GM18951 (cell line): ENCODE data around the gene ANXA4.

ENCODE experiments used
- POLR2A ChIP-seq: IDR thresholded peaks from 4 replicates; pipeline ENCODE4 v1.6.1; 2011; ENCODE audit warnings: mild to moderate bottlenecking; ENCODE audit not compliant: insufficient read length, insufficient read depth; ENCODE audit errors: extremely low read depth
- in situ Hi-C: fragments of 300-500 bp; cut with MboI; formaldehyde crosslinking; loops from one replicate; pipeline ENCODE4 v1.12.0; 2022; ENCODE audit warnings: low sequenced_read_pairs, mixed read lengths, inconsistent platforms; ENCODE audit not compliant: unreplicated experiment

Gene ANXA4

GRCh38 chr2:69779258-69780001, 37.5 kb downstream of the ANXA4 start:
- TF ChIP-seq POLR2A = no peak
- in situ Hi-C loops = no loop called here

GRCh38 chr2:69780921-69781320, 39.0 kb downstream of the ANXA4 start:
- TF ChIP-seq POLR2A = no peak
- in situ Hi-C loops = no loop called here

- in situ Hi-C loops = no loop called here
- TF ChIP-seq POLR2A = no peak
These were observed 39.7 kb downstream of the ANXA4 start for GRCh38 chr2:69781321-69782248.

DNA sequence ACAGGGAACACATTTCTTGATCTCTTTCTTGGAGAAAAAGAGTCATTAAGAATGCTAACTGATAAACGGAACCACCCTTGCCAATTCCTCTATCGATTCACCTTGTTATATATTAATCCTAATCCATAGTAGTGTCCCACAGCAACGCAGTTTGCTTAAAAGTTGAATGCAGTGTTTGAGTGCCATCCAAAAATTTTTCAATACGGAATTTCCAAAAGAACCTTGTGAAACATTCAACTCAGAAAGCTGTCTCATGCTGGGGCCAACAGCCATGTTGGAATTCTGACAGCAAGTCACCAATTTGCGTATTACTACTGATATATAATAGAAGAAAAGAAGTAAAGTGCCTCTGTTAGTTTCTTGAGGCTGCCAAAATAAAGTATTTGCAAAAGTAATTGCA, 42.3 kb downstream of the ANXA4 start:
- in situ Hi-C loops = no loop called here
- no peak for TF ChIP-seq POLR2A

GRCh38 chr2:69785358-69785757, 43.4 kb downstream of the ANXA4 start:
- TF ChIP-seq POLR2A = no peak
- in situ Hi-C loops = no loop called here

DNA sequence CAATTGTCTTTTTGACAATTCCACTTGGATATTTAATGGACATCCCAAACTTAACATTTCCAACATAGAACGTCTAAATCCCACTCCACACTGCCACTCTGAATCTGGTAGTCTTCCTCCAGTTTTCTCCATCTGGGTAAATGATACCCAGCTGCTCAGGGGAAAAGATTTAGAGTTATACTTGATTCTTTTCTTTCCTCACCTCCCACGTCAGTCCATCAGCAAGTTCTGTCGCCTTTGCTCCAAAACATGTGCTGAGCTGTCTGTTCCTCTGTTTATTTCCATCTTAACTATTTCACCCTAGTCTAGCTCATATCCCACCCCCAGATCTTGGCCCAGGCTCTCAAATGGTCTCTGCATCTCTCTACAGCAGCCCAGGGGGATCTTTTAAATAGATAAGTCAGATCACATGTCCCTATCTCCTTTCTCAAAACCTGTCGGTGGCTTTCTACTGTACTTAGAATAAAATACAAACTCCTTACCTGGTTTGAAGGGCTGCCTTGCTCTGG, 44.2 kb downstream of the ANXA4 start:
- TF ChIP-seq POLR2A = no peak
- in situ Hi-C loops = no loop called here

DNA sequence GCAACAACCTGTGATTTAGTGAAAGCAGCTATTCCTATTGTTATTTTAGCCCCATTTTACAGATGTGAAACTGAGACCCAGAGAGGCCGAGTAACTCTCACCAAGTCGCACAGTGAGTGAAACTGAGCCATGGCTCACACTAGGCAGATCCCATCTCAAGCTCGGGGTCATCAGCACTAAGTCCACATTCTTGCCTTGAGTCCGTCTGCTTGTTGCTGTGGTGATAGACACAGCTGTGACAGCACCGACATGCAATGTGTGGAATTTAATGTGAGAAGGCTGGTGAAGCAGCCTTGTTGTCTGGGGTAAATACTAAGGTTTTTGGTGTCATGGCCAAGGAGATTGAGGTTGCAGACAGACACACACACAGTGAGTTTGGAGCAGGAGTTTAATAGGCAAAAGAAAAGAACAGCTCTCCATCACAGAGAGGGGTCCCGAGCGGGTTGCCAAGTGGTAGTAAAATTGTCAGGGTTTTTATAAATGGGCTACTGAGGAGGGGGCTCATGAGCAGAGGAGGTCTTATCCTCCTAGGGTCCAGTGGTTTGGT, 47.3 kb downstream of the ANXA4 start:
- in situ Hi-C loops = no loop called here
- no peak for TF ChIP-seq POLR2A

DNA sequence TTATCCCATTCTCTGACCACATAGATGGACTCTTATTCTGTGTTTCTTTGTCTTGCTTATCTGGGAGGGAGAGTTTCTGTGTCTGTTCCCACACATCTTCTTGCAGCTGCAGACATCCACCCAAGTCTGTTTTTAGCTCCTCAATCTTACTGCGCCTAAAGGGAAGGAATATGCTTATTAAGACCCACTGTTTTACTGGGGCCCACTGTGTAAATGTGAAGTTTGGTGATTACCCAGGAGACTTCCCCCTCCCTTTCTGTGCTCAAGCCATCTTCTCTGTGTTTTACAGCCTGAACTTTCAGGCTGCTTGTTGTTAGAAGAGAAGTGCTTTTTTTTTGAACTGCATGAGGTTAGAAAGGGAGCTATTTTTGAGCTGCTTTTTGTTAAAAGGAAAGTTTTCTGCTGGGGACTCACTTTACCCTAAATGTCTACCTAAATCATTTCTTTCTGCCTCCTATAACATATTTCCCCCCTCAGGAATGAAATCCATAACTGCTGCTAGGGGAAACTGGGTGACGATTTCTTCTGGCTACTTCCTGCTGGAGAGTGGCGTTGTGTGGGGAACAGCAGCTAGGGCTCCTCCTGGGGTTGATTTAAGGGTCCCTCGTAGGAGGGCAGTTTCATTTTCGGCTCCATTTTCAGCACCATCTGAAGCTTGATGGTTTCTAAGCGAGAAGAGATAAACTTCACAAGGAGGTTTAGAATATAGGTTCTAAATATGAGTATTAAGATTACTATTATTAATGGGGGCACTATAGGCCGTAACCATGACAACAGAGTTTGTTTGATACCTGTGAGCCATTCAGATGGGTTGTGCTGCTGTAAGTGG, 48.1 kb downstream of the ANXA4 start:
- in situ Hi-C loops = no loop called here
- TF ChIP-seq POLR2A = no peak

DNA sequence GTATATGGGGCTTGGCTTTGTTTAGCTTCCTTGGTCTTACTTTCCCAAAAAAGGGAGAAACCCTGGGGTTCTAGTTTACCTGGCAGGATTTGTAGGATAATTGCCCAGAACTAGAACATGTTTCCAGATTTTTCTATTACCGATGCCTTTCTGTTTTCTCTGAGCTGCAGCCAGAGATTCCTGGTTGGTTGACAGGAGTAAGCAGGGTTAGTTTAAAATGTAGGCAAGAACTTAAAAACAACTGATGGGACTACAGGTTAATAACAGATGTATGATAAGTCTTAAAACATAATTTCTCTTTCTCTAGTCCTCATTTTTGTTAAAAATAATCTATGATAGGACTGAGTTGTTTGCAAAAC, 48.6 kb downstream of the ANXA4 start:
- TF ChIP-seq POLR2A = no peak
- in situ Hi-C loops = no loop called here

GRCh38 chr2:69791045-69791444, 49.1 kb downstream of the ANXA4 start:
- in situ Hi-C loops = no loop called here

GRCh38 chr2:69796174-69796573, 54.2 kb downstream of the ANXA4 start:
- in situ Hi-C loops = no loop called here
- TF ChIP-seq POLR2A = no peak

More at GRCh38 chr2:69791045-69791444, 49.1 kb downstream of the ANXA4 start:
- TF ChIP-seq POLR2A = no peak

DNA sequence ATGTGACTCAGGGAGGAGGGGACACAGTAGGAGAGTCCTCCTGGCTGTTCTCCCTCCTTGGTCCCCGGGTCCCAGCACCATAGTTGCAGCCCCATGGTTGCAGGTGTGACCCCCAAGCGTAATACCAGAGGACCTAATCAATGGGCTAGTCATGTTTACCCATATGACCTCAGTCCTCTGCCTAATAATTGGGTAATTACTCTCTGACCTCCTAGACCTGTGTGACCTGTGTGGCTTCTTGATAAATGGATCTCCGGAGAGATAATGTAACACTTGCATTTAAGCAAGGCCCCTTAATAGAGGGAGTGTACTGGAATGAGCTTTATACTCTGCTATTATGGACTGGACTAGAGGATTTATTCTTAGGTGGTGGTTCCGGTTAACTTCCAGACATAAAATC, 55.3 kb downstream of the ANXA4 start:
- in situ Hi-C loops = no loop called here

GRCh38 chr2:69797836-69798289, 55.9 kb downstream of the ANXA4 start:
- no peak for TF ChIP-seq POLR2A
- in situ Hi-C loops = no loop called here

More for the DNA sequence above, 55.3 kb downstream of the ANXA4 start:
- TF ChIP-seq POLR2A = no peak
